Smooth muscle cell of the coronary artery (primary cell): Measurements from ENCODE around the gene OR4K13. TPM values are rescaled to one million over a fixed set of nuclear protein-coding genes. Genes with fewer than 3 reads are reported as not detected.

ENCODE experiments used
- total RNA-seq: library from RNA; depleted of rRNA; stranded (reverse); fragments of >200 nt; gene quantifications from 2 replicates; pipeline ENCODE4 v1.2.3, GENCODE V29; 2014; ENCODE audit warnings: low replicate concordance

The OR4K13 gene
- total RNA-seq = not detected in 2 replicates

DNA sequence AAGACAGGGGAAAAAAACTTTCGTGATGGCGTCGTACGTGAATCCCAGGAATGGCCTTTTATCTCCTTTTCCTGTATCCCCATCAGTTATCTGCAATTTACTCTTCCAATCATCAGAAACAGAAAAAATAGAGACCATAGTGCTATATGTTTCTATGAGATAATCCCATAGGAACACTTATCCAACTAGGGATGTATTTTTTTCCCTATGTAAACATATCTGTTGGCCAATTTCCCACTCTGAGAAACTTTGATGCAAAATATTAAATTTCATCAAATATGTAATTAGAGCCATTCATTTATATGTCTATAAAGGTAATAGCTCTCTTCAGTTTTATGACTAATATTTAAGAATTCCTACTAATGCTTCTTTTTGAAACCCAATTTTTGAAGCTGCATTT, at the start of gene OR4K13:
TSS of gene OR4K13 (minus strand) at position 101 of the 400 bp plus-strand sequence. CDS start 1,280 bp downstream, outside the sequence.

GRCh38 chr14:20059745-20060144, 23.9 kb upstream of the OR4K13 start, which contains the start of gene OR4L1:
TSS of gene OR4L1 (plus strand) at chr14:20060045. CDS start at chr14:20060045, 0 bp downstream.

DNA sequence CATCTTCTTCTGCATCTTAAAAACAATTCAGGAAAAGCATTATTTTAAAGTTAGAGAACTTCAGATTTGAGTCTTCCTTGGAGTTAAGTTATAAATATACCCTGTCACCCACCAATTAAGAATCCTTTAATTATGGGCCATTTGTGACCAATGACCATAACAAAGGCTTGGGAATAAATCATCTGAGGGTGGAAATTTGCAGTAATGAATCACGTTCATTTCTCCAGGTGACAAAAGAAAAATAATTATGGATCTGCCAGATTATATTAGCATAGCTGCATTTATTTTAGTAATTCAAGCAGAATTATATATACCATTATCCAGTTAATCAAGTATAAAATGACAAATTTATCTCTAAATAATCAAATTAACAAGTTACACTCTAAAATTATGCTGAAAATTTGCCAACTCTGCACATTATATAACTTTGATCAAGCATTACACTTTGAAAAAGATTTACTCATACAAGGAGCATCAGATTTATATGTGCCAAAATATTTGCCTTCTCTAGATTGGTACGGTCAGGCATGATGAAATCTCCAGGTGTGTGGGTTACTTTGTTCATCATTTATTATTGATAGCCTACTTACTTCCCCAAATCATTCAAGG, 16.5 kb downstream of the OR4K13 start, which contains the start of gene OR4K14:
TSS of gene OR4K14 (minus strand) at position 51 of the 609 bp plus-strand sequence. CDS start 4,114 bp downstream, outside the sequence.

GRCh38 chr14:20001863-20002262, 34.0 kb downstream of the OR4K13 start, which contains the start of gene OR4Q2:
TSS of gene OR4Q2 (plus strand) at chr14:20002163.

Other genes with a start within 250 kb of the OR4K13 start
- gene OR4N2, start 232.3 kb downstream of the OR4K13 start, total RNA-seq = not detected in 2 replicates
- gene OR4K2, start 160.9 kb downstream of the OR4K13 start, total RNA-seq = not detected in 2 replicates
- gene OR4K5, start 115.4 kb downstream of the OR4K13 start, total RNA-seq = not detected in 2 replicates
- gene OR4K1, start 105.1 kb downstream of the OR4K13 start, total RNA-seq = not detected in 2 replicates
- gene OR4K15, start 60.4 kb downstream of the OR4K13 start, total RNA-seq = not detected in 2 replicates
- gene OR4Q2, start 33.9 kb downstream of the OR4K13 start, total RNA-seq = not detected in 2 replicates
- not detected in 2 replicates for gene OR4K14, start 16.7 kb downstream of the OR4K13 start, total RNA-seq
- gene OR4L1, start 24.0 kb upstream of the OR4K13 start, total RNA-seq = not detected in 2 replicates
- gene OR4K17, start 74.7 kb upstream of the OR4K13 start, total RNA-seq = not detected in 2 replicates
- gene OR4N5, start 102.8 kb upstream of the OR4K13 start, total RNA-seq = not detected in 2 replicates
- not detected in 2 replicates for gene OR11G2, start 154.9 kb upstream of the OR4K13 start, total RNA-seq
- not detected in 2 replicates for gene OR11H6, start 187.7 kb upstream of the OR4K13 start, total RNA-seq
- not detected in 2 replicates for gene OR11H7, start 192.9 kb upstream of the OR4K13 start, total RNA-seq
- gene OR11H4, start 203.2 kb upstream of the OR4K13 start, total RNA-seq = not detected in 2 replicates